ENCODE results near the gene DUOXA2.

The DUOXA2 gene

DNA sequence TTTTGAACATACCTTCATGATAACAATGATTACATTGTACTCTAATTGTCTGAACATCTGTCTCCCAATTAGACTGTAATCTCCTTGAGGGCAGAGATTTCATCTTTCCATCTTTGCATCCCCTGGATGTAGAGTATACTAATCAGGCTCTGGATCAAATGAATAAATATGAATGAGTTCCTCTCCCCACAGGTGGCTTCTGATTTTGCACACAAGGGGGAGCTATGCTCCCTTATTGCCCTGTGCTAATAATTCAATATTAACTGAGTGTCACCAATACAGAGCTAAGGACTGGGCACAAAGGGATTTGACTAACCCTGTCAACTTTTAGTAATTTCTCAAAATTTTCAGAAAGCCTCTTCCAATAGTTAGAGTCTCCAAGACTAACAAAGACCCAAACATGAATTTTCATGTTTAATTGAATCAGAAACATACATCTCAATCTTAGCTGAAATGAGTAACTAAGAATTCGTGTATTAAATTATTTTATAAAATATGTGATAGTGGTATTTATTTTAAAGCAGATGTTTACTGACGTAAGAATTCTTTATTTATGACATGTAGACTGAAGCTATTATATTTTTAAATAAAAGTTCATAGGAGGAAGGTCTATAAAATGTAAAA, 12.5 kb downstream of the DUOXA2 start:
- Histone ChIP-seq H3K4me3 (ENCODE audit: low read depth, low read length) (no peak overlapping the region), H3K36me3 (replicated peaks) (no peaks in the 10 kb centered on the region), H3K27me3 (replicated peaks) (peaks cover 36% of the 10 kb centered on the region), H3K27ac (no peak overlapping the region)
- peak; percentile 28 for DNase-seq
- TF ChIP-seq, protein P1, sequence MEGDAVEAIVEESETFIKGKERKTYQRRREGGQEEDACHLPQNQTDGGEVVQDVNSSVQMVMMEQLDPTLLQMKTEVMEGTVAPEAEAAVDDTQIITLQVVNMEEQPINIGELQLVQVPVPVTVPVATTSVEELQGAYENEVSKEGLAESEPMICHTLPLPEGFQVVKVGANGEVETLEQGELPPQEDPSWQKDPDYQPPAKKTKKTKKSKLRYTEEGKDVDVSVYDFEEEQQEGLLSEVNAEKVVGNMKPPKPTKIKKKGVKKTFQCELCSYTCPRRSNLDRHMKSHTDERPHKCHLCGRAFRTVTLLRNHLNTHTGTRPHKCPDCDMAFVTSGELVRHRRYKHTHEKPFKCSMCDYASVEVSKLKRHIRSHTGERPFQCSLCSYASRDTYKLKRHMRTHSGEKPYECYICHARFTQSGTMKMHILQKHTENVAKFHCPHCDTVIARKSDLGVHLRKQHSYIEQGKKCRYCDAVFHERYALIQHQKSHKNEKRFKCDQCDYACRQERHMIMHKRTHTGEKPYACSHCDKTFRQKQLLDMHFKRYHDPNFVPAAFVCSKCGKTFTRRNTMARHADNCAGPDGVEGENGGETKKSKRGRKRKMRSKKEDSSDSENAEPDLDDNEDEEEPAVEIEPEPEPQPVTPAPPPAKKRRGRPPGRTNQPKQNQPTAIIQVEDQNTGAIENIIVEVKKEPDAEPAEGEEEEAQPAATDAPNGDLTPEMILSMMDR (IDR thresholded peaks at IDR 0.05; ENCODE audit: low read depth, low read length, missing control alignments): peak; percentile 79
- in situ Hi-C loops (cut with HindIII; ENCODE audit: low pct_ligation_motif_present, low sequenced_read_pairs): no loop called here

DNA sequence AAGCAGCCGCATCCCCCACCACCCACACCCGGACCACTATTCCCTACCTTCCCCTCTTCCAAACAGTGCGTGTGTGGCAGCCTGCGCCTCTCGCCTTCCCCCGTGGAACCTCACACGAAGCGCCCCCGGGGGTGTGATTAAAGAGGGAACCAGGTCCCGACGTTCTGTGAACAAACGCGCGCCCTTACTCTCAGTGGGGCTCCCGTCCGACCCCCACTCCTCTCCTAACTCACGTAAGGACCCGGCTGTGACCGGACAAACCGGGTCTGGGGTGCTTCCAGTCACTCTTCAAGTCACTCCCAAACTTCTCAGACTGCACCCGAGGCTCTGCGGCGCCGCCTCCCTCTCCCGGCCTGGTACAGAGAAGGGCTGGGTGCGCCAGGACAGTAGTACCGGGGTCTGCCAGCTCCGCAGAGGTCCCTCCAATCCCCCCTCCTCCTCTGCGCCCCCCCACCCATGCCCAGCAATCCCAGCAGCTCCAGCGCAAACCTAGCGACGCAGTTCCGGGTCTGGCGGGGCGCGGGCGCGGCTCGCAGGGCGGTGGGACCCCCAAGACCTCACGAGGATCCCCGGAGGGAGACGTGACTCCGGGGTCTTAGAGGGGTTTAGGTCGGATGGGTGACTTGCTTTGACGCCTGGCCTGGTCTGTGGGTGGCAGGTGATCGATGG, 15.0 kb downstream of the DUOXA2 start:
- peaks cover 47% of the 10 kb centered on the region for H3K27me3 ChIP-seq (replicated peaks)
- TF ChIP-seq, protein P1 (IDR thresholded peaks at IDR 0.05; ENCODE audit: low read depth, low read length, missing control alignments): no peak
- no peak overlapping the region for H3K27ac ChIP-seq
- in situ Hi-C loops (cut with HindIII; ENCODE audit: low pct_ligation_motif_present, low sequenced_read_pairs): no loop called here
- no peak for DNase-seq
- no peaks in the 10 kb centered on the region for H3K36me3 ChIP-seq (replicated peaks)
- no peak overlapping the region for H3K4me3 ChIP-seq (ENCODE audit: low read depth, low read length)

DNA sequence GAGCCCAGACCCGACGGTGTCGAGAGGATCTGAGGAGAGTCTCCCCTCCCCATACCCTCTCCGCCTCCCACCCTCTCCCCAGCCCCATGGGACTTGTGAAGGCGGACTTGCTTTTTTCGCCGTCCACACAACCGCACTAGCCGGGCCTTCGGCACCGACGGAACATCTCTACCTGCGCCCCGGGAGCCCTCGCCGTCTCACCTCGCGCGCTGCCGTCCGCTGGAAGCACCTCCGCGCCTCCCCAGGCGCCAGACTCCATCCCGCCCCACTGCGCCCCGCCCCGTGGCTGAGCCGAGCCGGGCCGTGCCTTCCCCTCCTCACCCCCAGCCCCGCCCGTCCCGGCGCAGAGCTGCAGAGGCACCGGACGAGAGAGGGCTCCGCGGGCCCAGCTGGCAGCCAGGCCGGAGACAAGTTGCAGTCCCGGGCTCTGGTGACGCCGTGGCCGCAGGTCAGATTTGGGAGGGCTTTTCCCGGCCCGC, 15.6 kb downstream of the DUOXA2 start, which contains the start of the genes DUOX1 and DUOXA1:
Gene DUOX1, plus strand, starts transcription at position 344 of the 479 bp plus-strand sequence. CDS start 1,973 bp downstream, outside the sequence.
Gene DUOXA1, minus strand, starts transcription at position 229 of the 479 bp plus-strand sequence. CDS start 6,865 bp downstream, outside the sequence.
- H3K27me3 ChIP-seq (replicated peaks): peaks cover 53% of the 10 kb centered on the region
- no peaks in the 10 kb centered on the region for H3K36me3 ChIP-seq (replicated peaks)
- in situ Hi-C loops (cut with HindIII; ENCODE audit: low pct_ligation_motif_present, low sequenced_read_pairs): no loop called here
- no peak within 1 kb of the TSS for H3K4me3 ChIP-seq (ENCODE audit: low read depth, low read length)
- no peak within 1 kb of the TSS for H3K27ac ChIP-seq
- TF ChIP-seq, protein P1 (IDR thresholded peaks at IDR 0.05; ENCODE audit: low read depth, low read length, missing control alignments): no peak
- DNase-seq: no peak

DNA sequence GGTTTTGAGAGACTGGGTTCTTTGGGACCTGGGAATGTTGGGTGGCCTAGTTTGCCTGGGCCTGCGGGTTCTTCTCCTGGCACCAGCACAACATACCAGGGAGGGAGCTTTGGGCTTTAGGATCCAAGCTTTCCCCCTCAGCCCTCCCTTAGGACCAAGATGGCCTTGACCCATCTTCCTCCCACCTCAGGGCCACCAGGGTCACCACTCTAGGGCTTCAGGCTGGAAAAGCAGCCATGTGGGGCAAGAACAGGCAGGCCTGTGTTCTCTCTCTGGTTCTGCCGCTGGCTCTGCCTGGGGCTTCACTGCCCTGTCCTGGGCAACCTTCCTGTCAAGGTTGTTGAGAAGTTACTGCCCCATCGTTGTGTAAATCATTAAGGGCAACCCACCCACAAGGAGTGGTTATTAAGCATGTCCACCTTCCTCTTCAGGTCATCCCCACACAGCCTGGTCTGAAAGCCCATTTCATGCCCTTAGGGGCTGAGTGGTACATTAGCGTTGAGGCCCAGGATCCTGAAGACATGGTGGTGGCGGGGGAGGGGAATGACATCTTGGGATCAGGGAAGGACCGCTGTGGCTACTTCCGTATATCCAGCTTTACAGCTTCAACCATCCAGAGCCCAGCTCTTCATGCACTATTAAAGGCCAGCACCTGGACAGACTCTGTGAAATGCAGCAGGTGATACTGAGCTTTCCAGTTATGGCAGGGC, 16.3 kb downstream of the DUOXA2 start:
- in situ Hi-C loops (cut with HindIII; ENCODE audit: low pct_ligation_motif_present, low sequenced_read_pairs): no loop called here
- H3K27ac ChIP-seq: no peak overlapping the region

DNA sequence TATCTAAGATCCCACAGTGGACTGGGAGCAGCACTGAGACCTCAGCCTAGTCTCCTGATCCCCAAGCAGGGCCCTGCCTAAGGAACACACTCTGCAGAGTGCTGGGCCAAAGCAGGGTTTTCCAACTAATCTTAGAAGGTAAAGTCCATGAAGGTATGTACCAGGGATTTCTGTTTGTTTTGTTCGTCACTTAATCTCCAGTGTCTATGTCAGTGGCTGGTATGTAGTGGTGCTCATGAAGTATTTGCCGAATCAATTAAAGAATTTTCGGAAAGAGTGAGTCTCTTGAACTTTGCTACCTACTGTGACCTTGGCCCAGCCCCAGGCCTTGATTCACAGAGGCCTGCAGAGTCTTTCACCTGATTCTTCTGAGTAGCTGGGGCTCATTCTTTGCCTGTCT, 17.4 kb downstream of the DUOXA2 start:
- H3K27ac ChIP-seq: no peak overlapping the region
- no peak for DNase-seq
- in situ Hi-C loops (cut with HindIII; ENCODE audit: low pct_ligation_motif_present, low sequenced_read_pairs): no loop called here
- H3K27me3 ChIP-seq (replicated peaks): peaks cover 66% of the 10 kb centered on the region
- no peak overlapping the region for H3K4me3 ChIP-seq (ENCODE audit: low read depth, low read length)
- H3K36me3 ChIP-seq (replicated peaks): no peaks in the 10 kb centered on the region
- TF ChIP-seq, protein P1 (IDR thresholded peaks at IDR 0.05; ENCODE audit: low read depth, low read length, missing control alignments): no peak

More for the DNA sequence above, 16.3 kb downstream of the DUOXA2 start:
- TF ChIP-seq, protein P1 (IDR thresholded peaks at IDR 0.05; ENCODE audit: low read depth, low read length, missing control alignments): no peak
- no peak overlapping the region for H3K4me3 ChIP-seq (ENCODE audit: low read depth, low read length)
- DNase-seq: no peak
- H3K27me3 ChIP-seq (replicated peaks): peaks cover 60% of the 10 kb centered on the region
- H3K36me3 ChIP-seq (replicated peaks): no peaks in the 10 kb centered on the region

Data from brain microvascular endothelial cell (primary cell).